VCaP (cell line): ENCODE measurements around the gene CASP7.

Experiments used
- H3K27ac ChIP-seq: fragments of 450-650 bp; 2 replicates; pipeline ENCODE4 v1.5.1; 2017
- TF ChIP-seq, protein P1 (sequence below): fragments of 450-650 bp; conservative IDR thresholded peaks from 2 replicates; pipeline ENCODE4 v1.5.1; 2017; ENCODE audit warnings: mild to moderate bottlenecking, moderate library complexity

Gene CASP7

DNA sequence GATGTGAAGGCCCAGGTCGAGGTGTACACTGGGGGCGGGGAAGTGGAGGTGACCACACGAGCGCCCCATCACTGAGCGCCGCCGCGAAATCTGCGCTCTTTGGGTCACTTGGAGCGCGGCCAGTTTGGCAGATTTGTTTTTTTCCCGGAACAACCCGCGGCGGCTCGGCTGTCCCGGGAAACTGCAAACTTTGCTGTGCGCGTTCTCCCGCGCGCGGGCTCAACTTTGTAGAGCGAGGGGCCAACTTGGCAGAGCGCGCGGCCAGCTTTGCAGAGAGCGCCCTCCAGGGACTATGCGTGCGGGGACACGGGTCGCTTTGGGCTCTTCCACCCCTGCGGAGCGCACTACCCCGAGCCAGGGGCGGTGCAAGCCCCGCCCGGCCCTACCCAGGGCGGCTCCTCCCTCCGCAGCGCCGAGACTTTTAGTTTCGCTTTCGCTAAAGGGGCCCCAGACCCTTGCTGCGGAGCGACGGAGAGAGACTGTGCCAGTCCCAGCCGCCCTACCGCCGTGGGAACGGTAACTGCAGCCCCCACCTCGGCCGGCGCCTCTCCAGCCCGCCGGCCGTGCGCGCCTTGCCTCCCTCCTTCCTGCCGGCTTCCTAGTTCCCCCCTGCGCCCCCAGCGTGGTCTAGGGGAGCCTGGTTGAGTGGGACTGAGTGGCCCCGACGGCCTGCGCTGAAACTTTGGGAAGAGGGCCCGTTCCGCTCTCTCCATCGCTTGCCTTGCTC lies at the start of gene CASP7:
TSS of gene CASP7 (plus strand) at position 450 of the 727 bp plus-strand sequence. CDS start 17,582 bp downstream, outside the sequence.
- TF ChIP-seq, protein P1, sequence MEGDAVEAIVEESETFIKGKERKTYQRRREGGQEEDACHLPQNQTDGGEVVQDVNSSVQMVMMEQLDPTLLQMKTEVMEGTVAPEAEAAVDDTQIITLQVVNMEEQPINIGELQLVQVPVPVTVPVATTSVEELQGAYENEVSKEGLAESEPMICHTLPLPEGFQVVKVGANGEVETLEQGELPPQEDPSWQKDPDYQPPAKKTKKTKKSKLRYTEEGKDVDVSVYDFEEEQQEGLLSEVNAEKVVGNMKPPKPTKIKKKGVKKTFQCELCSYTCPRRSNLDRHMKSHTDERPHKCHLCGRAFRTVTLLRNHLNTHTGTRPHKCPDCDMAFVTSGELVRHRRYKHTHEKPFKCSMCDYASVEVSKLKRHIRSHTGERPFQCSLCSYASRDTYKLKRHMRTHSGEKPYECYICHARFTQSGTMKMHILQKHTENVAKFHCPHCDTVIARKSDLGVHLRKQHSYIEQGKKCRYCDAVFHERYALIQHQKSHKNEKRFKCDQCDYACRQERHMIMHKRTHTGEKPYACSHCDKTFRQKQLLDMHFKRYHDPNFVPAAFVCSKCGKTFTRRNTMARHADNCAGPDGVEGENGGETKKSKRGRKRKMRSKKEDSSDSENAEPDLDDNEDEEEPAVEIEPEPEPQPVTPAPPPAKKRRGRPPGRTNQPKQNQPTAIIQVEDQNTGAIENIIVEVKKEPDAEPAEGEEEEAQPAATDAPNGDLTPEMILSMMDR, result peak; percentile 37
- peak within 1 kb of the TSS; percentile 95 for H3K27ac ChIP-seq

DNA sequence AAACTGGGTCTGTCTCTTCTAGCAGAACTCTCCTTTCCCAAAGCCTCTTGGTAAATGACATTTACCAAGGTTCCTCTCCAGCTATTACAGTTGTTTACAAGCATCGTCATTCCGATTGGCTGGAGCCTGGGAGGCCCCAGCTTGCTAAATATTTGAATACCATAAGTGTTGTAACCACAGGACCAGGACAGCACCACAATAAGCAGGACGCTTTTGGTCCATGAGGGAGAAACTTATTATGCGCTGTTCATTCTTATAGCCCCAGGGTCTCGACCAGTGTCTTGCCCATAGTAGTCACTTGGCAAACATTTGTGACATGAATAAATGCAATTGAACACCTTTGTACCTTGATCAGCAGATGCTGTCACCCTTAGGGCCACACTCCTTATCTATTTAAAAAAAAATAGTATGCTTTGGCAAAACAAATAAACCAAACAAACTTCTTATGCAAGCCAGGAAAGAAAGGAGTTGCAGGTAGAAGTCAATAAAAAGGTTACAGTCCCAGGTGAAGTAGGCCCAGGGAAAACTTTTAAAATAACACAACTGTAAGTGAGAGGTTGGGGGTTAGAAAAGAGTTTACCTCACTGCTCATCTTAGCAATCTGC lies 48.7 kb upstream of the CASP7 start:
- TF ChIP-seq, protein P1, result no peak
- H3K27ac ChIP-seq, result peak overlapping the region; percentile 39

DNA sequence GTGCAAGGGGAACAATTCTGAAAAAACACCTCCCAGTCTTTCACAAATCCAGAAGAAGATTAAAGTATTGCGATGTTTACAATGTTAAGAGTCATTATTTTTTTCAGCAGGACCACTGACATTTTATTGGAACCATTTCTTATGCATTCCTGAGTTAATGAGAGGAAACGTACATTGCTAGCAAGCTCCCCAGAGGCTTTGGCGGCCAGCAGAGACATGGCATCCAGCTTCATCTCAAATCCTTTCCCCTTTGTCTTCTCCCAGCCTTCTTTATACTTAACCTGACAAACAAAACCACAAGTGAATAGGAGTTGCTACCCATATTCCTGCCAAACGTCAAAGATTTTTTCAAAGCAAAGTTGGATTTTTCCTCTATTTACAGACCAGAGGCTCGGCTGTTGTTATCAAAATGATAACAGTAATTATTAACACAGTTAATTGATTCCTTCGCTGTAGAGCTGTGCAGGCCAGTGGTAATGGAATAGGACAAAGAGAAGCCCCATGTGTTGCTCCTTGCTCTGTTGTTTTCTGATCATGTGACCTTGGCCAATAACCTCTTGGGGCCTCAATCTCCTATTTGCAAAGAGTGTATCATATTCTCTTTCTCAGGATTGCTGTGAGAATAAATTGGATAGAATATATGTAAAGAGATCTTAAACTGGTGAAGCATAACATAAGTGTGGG lies 47.9 kb upstream of the CASP7 start:
- H3K27ac ChIP-seq, result peak overlapping the region; percentile 39
- TF ChIP-seq, protein P1, result no peak

DNA sequence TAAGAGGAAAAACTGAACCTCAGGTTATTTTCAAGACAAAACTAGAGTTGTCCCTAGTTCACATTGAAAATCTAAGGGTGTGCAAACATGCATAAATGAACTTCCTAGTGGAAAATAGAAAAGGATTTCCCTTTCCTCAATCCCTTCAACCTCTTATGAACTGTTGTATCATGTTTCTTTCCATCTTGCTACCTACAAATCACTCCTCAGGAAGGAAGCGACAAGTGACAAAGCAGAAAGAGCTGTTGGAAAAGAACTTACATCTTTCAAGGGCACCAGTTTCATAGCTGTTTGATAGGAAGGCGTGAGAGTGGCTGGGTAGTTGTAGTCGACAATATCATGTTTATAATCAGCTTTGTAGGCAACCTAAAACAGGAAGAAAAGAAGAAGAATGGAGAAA lies 39.7 kb upstream of the CASP7 start:
- TF ChIP-seq, protein P1, result no peak
- H3K27ac ChIP-seq, result no peak overlapping the region

DNA sequence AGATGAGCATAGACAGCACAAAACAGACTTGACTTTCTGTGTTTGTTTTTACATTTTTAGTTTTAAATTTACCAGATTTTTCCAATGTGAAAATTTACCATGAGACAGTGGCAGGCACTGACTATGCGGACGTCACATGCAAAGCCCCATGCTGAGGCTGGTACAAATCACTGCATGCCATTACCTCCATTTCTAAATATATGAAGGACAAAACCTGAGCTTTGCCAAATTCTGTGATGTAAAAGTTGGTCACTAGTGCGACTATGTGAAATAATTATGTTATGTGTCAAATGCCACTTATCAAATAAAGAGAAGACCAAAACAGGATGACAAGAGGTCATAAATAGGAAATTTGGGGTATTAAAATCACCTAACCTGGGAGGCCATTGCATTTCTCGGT lies 38.0 kb upstream of the CASP7 start:
- H3K27ac ChIP-seq, result no peak overlapping the region
- TF ChIP-seq, protein P1, result no peak

DNA sequence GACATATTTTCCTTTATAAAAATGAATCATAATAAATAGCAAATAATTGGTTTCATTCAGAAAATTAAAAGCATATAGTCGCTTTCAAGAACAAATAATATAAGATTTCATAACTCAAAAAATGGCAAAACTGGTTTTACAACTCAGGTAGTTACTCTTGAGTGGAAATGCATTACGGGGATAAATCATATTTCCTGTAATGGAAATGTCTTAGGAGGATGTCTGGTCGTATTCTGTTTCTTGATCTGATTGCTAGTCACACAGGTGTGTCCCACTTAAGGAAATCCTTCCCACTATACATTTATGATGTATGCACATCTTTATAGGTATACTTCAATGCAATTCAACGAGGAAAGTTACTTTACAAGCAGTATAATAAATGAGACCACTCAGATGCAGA lies 36.5 kb upstream of the CASP7 start:
- TF ChIP-seq, protein P1, result no peak
- H3K27ac ChIP-seq, result no peak overlapping the region
